NK-92 (cell line): ENCODE measurements around the gene DDX31.

ENCODE experiments used
- DNase-seq: peaks from one replicate; lab custom pipeline; 2025; ENCODE audit not compliant: unreplicated experiment; lab: John Stamatoyannopoulos, UW

The DDX31 gene

DNA sequence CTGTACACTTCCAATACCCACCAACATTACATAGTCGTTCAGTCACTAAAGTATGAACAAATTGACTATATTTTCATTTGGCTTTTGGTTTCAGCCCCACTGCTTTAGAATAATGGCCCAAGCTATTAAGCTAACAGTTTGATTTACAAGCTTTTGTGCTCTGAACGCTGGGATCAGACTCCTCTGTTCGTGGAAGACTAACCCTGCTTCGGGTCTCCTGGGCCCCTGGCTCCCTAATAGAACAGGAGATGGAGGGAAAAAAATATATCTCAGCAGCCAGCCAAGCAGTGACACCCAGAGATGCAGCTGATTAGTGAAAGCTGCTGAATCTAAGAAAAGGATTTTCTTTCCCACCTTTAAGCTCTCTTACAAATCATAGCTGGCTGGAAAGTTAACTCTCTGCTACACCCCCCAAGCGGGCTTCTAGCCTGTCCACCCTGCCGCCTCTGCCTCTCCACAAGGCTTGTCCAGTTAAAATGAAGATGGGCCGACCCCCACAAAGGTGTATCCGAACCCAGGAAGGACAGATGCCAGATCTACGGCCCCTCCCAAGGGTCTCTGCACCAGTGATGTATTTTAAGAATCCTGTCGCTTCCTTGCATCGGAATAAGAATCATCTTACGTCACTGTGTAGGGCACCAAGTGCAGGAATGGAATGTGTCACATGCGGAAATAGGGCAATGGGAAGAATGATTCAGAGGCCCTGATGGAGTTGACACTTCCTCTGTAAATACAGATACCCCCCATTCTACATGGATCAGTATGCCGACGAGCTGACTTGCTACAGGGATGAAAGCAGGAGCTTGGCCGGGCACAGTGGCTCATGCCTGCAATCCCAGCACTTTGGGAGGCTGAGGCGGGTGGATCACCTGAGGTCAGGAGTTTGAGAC is 120.8 kb downstream of the DDX31 start:
- DNase-seq, result no peak

GRCh38 chr9:132547976-132548730 is 121.6 kb downstream of the DDX31 start:
- DNase-seq, result no peak

DNA sequence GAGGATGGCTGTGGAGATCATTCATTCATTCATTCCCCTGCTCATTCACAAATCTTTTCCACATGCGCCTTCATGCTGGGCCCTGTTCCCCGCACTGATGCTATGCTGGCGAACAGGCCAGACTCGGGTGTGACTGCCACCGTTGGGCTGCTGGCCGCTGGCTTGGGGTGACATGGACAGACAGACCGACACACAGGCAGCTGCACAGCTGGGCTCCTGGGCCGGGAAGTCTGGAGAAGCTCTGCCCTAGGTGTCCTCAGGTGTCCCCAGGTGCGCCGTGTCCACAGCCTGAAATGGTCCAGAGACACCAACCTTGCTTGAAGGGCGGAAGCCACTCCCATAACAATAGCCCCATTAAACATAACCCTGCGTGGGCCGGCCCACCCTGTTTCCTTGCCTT is 122.3 kb downstream of the DDX31 start:
- DNase-seq, result no peak

DNA sequence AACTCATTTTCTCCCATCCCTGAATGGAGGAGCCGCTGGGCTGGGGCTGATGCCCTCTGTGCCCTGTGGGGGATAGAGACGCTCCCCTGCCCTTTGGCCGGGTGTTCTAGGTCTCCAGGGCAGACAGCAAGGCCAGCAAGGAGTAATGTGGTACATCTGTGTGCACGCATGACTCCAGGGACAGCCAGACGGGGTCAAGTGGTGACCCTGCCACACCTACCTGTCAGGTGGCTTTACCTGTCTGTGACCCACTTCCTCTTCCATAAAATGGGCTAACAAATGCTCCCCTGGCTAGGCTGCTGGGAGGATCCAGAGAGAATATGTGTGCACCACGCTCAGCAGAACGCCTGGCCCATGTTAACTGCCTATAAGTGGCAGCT is 122.7 kb downstream of the DDX31 start:
- no peak for DNase-seq

DNA sequence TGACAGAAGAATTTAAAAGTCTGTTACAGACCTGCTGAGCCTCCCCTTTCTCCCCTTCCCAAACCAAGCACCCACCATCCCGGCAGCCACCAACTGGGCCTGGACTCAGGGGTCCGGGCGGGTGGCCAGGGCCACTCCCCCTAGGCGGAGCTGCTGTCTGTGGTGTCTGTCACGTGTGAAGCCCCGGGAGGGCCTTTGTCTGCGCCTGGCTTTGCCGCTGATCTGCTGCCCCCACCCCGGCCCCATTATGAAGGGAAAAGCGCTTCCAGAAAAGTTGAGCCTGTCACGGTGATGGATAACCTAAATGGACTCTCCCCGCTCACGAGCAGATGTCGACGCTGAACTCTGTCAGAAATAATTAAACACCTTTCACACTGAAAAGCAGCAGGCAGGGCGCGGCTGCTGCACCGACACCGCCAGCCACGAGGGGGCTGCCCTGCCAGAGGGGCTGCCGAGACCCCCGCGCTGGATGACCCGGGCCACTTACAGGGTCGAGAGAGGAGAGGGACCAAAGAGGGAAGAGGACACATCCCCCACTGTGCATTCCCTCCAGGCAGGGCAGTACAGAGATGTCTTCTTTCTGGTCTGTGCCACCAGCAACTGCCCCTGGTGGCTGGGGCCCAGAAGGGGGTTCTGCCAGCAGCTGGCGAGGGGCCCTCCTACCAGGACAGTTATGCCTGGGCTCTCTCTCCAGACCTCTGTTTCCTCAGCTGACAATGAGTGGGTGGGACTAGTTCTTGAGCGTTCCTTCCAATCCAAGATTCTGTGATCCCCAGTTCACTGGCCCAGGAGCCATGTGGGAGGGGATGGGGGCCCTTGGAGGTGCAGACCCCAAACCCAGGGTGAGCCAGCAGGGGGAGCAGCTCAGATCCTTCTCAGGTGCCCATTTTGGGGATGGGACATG is 123.4 kb downstream of the DDX31 start:
- DNase-seq, result no peak

GRCh38 chr9:132545578-132545977 is 124.2 kb downstream of the DDX31 start:
- no peak for DNase-seq

GRCh38 chr9:132543960-132544359 is 125.8 kb downstream of the DDX31 start:
- no peak for DNase-seq

GRCh38 chr9:132543251-132543650 is 126.5 kb downstream of the DDX31 start:
- DNase-seq, result no peak
